Measurements from ENCODE around the gene DIRAS3.
"Not testable (repeated sequence)": the region's sequence is repeated elsewhere in the genome, so short reads cannot be mapped to it uniquely, and the experiment has no call there.

The DIRAS3 gene

GRCh38 chr1:68049941-68050878 lies at the start of gene DIRAS3:
Gene DIRAS3 (minus strand): TSS chr1:68050627. CDS start chr1:68047297, 3,330 bp downstream.
- peak; percentile 32 for DNase-seq
- in situ Hi-C loops (cut with HindIII; ENCODE audit: low pct_ligation_motif_present, low pct_unique_long_range_greater_than_20kb, low sequenced_read_pairs): no loop called here

DNA sequence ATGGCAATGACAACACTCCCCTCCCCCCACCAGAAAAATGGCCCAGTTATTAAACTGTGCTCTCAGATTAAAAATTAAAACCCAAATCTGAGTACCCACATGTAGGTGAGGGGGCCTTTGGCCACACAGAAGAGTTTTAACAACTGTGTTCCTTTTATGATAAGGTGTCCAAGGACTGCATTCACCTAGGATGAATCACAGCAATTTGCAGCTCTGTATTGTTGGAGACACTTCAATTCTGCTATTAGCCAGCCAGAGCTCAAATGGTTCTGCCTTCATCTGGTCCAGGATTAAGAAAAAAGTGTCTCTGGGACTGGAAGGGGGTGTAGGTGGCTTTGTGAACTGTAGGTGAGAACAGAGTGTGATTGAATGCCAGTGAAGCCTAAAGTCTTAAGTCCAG lies 43.3 kb upstream of the DIRAS3 start:
- no peak for DNase-seq
- in situ Hi-C loops (cut with HindIII; ENCODE audit: low pct_ligation_motif_present, low pct_unique_long_range_greater_than_20kb, low sequenced_read_pairs): no loop called here

- in situ Hi-C loops (cut with HindIII; ENCODE audit: low pct_ligation_motif_present, low pct_unique_long_range_greater_than_20kb, low sequenced_read_pairs): no loop called here
These were observed 36.8 kb upstream of the DIRAS3 start for GRCh38 chr1:68087184-68087583.

GRCh38 chr1:68085752-68086151 lies 35.3 kb upstream of the DIRAS3 start:
- in situ Hi-C loops (cut with HindIII; ENCODE audit: low pct_ligation_motif_present, low pct_unique_long_range_greater_than_20kb, low sequenced_read_pairs): no loop called here

More at GRCh38 chr1:68087184-68087583, 36.8 kb upstream of the DIRAS3 start:
- DNase-seq: no peak

DNA sequence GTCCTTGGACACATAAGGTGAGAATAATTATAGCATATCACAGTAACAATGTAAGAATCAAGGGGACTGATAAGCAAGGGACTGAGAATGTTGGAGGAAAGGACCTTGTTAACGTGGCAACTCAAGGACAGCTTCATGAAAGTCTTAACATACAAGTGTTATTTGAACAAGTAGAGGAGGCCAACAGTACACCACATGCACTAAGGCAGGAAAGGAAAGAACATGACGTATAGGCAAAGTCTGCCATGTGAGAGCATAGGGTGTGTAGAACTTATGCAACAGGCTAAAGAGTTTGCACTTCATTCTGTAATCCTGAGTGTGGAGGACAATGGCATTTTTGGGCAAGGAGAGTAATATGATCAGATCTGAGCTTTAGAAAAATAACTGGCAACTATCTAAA lies 33.3 kb upstream of the DIRAS3 start:
- in situ Hi-C loops (cut with HindIII; ENCODE audit: low pct_ligation_motif_present, low pct_unique_long_range_greater_than_20kb, low sequenced_read_pairs): no loop called here
- DNase-seq: no peak

More at GRCh38 chr1:68085752-68086151, 35.3 kb upstream of the DIRAS3 start:
- DNase-seq: no peak

GRCh38 chr1:68081775-68082283 lies 31.4 kb upstream of the DIRAS3 start:
- in situ Hi-C loops (cut with HindIII; ENCODE audit: low pct_ligation_motif_present, low pct_unique_long_range_greater_than_20kb, low sequenced_read_pairs): no loop called here
- no peak for DNase-seq

DNA sequence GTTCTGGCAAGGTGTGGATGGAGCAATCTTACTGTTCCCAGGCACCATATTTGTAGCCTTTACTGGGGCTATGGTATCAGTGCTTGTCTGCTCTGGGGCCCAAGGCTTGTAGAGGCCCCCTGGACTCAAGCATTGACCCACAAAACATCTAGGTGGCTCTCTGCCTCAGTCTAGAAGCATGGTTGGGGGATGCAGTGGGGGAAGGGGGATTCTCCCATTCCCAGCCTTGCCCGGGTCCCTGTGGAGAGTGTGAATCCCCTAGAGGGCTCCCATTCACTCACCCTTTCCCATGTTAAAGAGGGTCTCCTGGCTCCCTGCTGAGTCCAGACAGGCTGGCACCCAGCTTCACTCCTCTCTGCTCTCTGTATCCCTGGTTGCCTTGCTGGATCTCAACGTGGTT lies 28.2 kb upstream of the DIRAS3 start:
- in situ Hi-C loops (cut with HindIII; ENCODE audit: low pct_ligation_motif_present, low pct_unique_long_range_greater_than_20kb, low sequenced_read_pairs): no loop called here
- no peak for DNase-seq

DNA sequence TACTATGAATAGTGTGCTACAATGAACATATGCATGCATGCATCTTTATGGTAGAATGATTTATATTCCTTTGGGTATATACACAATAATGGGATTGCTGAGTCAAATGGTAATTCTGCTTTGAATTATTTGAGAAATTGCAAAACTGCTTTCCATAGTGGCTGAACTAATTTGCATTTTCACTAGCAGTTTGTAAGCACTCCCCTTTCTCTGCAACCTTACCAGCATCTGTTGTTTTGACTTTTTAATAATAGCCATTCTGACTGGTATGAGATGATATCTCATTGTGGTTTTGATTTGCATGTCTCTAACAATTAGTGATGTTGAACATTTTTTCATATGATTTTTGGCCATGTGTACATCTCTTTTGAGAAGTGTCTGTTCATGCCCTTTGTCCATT lies 24.0 kb upstream of the DIRAS3 start:
- no peak for DNase-seq
- in situ Hi-C loops (cut with HindIII; ENCODE audit: low pct_ligation_motif_present, low pct_unique_long_range_greater_than_20kb, low sequenced_read_pairs): no loop called here

GRCh38 chr1:68065766-68066165 lies 15.3 kb upstream of the DIRAS3 start:
- in situ Hi-C loops (cut with HindIII; ENCODE audit: low pct_ligation_motif_present, low pct_unique_long_range_greater_than_20kb, low sequenced_read_pairs): no loop called here
- no peak for DNase-seq

GRCh38 chr1:68058053-68058452 lies 7.6 kb upstream of the DIRAS3 start:
- in situ Hi-C loops (cut with HindIII; ENCODE audit: low pct_ligation_motif_present, low pct_unique_long_range_greater_than_20kb, low sequenced_read_pairs); DNase-seq: not testable (repeated sequence)

GRCh38 chr1:68057564-68057963 lies 7.1 kb upstream of the DIRAS3 start:
- in situ Hi-C loops (cut with HindIII; ENCODE audit: low pct_ligation_motif_present, low pct_unique_long_range_greater_than_20kb, low sequenced_read_pairs): no loop called here
- no peak for DNase-seq

DNA sequence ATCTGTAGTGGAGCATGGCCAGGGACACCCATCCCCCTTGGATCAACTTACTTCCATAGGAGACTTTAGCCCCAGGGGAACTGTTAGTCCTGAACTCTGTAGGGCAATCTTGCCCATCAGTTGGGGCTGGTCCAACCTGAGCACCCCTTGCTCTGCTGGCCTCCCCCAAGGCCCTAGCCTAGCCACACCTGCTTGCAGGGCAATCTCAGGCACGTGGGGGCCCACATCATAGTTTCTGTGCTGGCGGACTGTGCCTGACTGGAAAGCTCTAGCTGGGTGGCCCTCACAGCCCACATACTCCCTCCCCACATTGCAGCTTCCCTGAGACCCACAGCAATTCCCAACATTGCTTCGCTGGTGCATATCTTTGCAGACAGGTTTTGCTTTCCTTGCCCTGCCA lies 6.6 kb upstream of the DIRAS3 start:
- in situ Hi-C loops (cut with HindIII; ENCODE audit: low pct_ligation_motif_present, low pct_unique_long_range_greater_than_20kb, low sequenced_read_pairs): no loop called here
- DNase-seq: no peak

DNA sequence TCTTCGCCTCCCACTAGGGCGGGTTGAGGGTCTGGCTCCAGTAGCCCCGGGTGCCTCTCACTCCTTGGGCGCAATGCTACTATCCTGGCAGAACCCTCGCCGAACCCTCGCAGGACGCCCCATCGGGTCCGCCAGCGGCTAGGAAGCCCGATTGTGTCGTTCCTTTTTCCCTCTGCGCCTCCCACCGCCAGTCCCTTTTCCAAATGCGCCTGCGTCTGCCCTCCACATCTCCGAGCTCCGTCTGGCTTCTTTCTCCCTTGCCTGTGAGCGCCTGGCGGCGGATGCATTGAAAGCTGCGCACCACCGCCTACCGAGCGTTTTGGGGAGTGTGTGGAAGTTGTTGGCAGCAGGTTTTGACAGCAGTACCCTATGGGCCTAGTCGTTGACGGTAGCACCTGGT lies 1.0 kb upstream of the DIRAS3 start:
- no peak for DNase-seq
- in situ Hi-C loops (cut with HindIII; ENCODE audit: low pct_ligation_motif_present, low pct_unique_long_range_greater_than_20kb, low sequenced_read_pairs): no loop called here

DNA sequence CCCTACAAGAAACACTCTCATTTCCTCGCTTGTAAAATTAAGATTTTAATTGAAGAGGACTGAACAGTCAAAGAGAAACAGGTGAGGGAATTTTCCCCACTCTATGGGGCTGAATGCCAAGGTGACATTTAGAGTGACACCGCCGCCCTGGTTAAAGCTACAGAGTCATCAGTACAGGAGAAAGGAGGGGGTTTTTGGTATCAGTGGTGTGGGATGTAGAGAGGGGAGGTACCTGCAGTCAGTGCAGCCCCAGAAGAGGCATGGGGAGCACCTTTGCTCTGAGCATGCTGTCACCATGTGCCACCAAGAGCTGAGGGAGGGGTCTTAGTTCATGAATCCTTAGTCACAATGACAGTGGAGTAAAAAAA lies 2.8 kb downstream of the DIRAS3 start:
- DNase-seq: no peak
- in situ Hi-C loops (cut with HindIII; ENCODE audit: low pct_ligation_motif_present, low pct_unique_long_range_greater_than_20kb, low sequenced_read_pairs): no loop called here

DNA sequence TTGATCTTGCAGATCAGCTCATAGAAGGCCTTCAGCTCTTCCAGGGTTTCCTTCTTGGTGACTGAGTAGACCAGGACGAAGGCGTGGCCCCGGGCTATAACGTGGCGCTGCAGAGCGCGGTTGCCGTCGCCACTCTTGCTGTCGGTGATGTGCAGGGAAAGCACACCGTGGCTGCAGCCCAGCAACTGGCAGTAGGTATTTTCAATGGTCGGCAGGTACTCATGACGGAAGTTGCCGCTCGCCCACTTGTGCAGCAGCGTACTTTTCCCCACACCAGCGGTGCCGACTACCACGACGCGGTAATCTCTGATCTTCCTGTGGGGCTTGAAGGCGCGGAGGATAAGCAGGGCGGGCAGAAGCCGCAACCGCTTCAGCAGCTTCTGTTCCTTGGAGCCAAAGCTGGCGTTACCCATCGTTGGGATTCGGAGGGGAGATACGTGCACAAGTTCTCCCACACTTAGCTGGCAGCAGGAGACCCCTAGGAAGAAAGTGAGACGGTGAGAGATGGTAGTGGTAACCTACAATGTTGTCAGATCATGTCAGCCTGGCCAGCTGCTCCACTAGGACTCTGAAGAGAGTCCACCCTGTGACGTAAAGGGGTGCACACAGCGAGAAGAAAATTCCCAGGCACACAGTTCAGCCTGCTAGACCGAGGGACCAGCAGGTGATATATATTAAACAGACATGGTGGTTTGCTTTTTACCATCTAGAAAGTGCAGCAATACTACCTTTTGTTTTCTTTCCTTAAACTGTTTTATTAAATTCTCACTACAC lies 3.4 kb downstream of the DIRAS3 start:
- in situ Hi-C loops (cut with HindIII; ENCODE audit: low pct_ligation_motif_present, low pct_unique_long_range_greater_than_20kb, low sequenced_read_pairs): no loop called here
- no peak for DNase-seq

GRCh38 chr1:68046423-68046822 lies 4.0 kb downstream of the DIRAS3 start:
- DNase-seq: no peak
- in situ Hi-C loops (cut with HindIII; ENCODE audit: low pct_ligation_motif_present, low pct_unique_long_range_greater_than_20kb, low sequenced_read_pairs): no loop called here

GRCh38 chr1:68045511-68046180 lies 4.8 kb downstream of the DIRAS3 start:
- in situ Hi-C loops (cut with HindIII; ENCODE audit: low pct_ligation_motif_present, low pct_unique_long_range_greater_than_20kb, low sequenced_read_pairs): no loop called here
- no peak for DNase-seq

- in situ Hi-C loops (cut with HindIII; ENCODE audit: low pct_ligation_motif_present, low pct_unique_long_range_greater_than_20kb, low sequenced_read_pairs): no loop called here
- no peak for DNase-seq
These were observed 6.9 kb downstream of the DIRAS3 start for GRCh38 chr1:68043443-68044090.
